ENCODE results near the gene ZNF177. TPM values are rescaled to one million over a fixed set of nuclear protein-coding genes. Genes with fewer than 3 reads are reported as not detected.

ZNF177 gene
- total RNA-seq, 4 donors from 2014 or later, result 1.8 to 10.2 (median 2.9) TPM

DNA sequence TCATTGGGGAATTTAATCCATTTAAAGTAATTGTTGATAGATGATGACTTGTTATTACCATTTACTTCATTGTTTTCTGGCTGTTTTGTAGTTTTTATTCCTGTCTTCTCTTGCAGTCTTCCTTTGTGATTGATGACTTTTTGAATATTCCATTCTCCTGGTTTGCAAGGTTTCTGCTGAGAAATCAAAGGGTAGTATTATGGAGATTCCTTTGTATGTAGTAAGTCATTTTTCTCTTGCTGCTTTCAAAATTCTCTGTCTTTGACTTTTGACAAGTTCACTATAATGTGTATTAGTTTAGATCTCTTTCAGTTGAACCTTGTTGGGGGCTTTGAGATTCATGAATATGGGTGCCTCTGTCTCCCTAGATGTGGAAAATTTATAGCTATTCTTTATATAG lies 32.8 kb upstream of the ZNF177 start:
- DNase-seq (ENCODE audit: low spot score) (no peak), ATAC-seq (ENCODE audit: low FRiP score) (no peak)
- TF ChIP-seq, protein P1, sequence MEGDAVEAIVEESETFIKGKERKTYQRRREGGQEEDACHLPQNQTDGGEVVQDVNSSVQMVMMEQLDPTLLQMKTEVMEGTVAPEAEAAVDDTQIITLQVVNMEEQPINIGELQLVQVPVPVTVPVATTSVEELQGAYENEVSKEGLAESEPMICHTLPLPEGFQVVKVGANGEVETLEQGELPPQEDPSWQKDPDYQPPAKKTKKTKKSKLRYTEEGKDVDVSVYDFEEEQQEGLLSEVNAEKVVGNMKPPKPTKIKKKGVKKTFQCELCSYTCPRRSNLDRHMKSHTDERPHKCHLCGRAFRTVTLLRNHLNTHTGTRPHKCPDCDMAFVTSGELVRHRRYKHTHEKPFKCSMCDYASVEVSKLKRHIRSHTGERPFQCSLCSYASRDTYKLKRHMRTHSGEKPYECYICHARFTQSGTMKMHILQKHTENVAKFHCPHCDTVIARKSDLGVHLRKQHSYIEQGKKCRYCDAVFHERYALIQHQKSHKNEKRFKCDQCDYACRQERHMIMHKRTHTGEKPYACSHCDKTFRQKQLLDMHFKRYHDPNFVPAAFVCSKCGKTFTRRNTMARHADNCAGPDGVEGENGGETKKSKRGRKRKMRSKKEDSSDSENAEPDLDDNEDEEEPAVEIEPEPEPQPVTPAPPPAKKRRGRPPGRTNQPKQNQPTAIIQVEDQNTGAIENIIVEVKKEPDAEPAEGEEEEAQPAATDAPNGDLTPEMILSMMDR (IDR thresholded peaks at IDR 0.05), result no peak

- no peak for ATAC-seq (ENCODE audit: low FRiP score)
- TF ChIP-seq, protein P1 (IDR thresholded peaks at IDR 0.05), result no peak
- no peak for DNase-seq (ENCODE audit: low spot score)
These were observed 20.1 kb upstream of the ZNF177 start for GRCh38 chr19:9342610-9343304.

DNA sequence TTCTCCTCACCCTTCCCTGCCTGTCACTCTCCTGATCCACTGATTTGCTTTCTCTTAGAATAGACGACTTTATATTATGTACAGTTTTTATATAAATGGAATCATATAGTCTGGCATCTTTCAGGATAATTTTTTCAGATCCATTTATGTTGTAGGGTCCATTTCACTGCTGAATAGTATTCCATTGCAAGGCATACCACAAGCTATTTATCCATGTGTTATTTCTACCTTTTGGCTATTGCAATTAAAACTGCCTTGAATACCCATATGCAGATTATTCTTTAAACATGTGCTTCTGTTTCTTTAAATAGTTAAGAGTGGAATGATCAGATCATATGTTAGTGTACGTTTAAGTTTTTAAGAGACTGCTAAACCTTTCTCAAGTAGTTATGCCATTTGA lies 17.8 kb upstream of the ZNF177 start:
- TF ChIP-seq, protein P1 (IDR thresholded peaks at IDR 0.05), result no peak
- ATAC-seq (ENCODE audit: low FRiP score), result no peak
- DNase-seq (ENCODE audit: low spot score), result no peak

GRCh38 chr19:9348253-9348652 lies 14.6 kb upstream of the ZNF177 start:
- TF ChIP-seq, protein P1 (IDR thresholded peaks at IDR 0.05), result no peak
- ATAC-seq (ENCODE audit: low FRiP score), result no peak
- DNase-seq (ENCODE audit: low spot score), result no peak

GRCh38 chr19:9348671-9349070 lies 14.1 kb upstream of the ZNF177 start:
- TF ChIP-seq, protein P1 (IDR thresholded peaks at IDR 0.05), result no peak
- ATAC-seq (ENCODE audit: low FRiP score), result no peak
- no peak for DNase-seq (ENCODE audit: low spot score)

DNA sequence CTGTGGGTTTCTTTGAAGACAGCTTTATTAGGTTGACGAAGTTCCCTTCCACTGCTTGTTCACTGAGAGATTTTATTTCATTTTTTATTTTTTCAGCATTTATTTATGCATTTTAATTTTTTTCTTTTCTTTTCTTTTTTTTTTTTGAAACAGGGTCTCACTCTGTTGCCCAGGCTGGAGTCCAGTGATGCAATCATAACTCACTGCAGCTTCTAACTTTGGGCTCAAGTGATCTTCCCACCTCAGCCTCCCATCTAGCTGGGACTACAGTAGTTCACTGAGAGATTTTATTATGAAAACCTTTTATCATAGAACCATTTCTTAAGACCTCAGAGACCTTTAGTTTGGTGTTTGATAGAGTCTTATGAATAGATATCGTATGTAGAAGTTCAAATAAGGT lies 10.3 kb upstream of the ZNF177 start:
- TF ChIP-seq, protein P1 (IDR thresholded peaks at IDR 0.05), result no peak
- DNase-seq (ENCODE audit: low spot score) (no peak), ATAC-seq (ENCODE audit: low FRiP score) (no peak)

- TF ChIP-seq, protein P1 (IDR thresholded peaks at IDR 0.05), result no peak
- DNase-seq (ENCODE audit: low spot score) (no peak), ATAC-seq (ENCODE audit: low FRiP score) (no peak)
These were observed 9.8 kb upstream of the ZNF177 start for GRCh38 chr19:9353011-9353410.
